Inflammatory macrophage (primary cell): Measurements from ENCODE around the gene SEMA6B.

Experiments
- DNase-seq, 2 donors: peaks; one replicate each; pipeline ENCODE4 v3.0.0-alpha.2; 2020 to 2022

Gene SEMA6B

DNA sequence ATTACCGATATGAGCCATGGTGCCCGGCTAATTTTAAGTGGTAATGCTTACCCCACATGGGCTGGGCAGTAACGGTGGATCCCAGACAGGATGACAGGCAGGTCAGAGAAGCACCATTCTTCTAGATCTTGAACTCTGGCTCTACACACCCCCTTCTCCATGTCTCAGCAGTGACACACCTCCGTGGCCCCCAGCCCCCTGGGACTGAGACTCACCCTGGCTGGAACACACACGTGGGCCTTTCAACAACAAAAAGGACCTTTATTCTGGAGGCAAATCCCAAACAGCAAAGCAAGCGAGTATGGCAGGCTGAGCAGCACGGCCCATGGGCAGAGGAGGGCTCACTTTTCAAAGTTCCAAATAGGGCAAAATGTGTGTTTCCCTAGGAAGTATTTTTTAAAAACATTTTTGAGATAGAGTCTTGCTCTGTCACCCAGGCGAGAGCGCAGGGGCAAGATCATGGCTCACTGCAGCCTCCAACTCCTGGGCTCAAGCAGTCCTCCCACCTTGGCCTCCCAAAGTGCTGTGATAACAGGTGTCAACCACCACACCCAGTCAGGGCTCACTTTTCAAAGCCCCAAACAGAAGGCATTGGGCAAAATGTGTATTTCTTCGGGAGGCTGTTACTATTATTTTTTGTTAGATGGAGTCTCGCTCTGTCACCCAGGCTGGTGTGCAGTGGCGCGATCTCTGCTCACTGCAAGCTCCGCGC, 37.0 kb downstream of the SEMA6B start:
- DNase-seq: no peak

GRCh38 chr19:4521888-4522242, 37.6 kb downstream of the SEMA6B start:
- DNase-seq: no peak

DNA sequence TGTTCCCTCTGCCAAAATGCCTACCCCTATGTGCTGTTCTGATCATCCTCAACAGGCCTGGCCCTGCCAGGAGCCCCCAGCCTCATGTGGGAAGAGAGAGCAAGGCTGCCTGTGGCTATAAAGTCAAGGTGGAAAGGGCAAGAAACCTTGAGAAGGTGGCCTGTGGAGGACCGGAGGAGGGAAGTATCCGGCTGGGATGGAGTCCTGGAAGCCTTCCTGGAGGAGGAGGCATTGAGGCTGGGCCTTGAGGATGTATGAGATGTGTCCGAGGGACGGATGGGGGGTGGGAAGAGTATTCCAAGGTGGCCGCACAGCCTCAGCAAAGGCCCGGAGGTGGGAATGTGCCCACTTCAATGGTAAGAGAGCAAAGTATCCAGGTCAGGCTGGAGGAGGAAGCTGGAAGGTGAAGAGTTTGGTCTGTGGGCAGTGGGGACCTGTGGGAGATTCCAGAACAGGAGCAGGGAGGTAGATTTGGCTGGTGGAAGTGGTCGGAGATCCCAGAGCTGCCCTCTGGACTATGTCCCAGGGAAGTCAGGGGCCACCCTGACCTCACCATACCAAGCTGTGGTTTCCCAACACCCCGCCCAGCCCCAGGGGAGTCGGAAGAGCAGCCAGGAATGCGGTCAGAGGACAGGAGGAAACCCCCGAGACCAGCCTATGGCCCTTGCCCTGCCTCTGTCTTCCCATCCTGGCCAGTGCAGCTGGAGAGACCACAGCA, 38.2 kb downstream of the SEMA6B start:
- no peak for DNase-seq

GRCh38 chr19:4519521-4520277, 39.8 kb downstream of the SEMA6B start:
- no peak for DNase-seq

DNA sequence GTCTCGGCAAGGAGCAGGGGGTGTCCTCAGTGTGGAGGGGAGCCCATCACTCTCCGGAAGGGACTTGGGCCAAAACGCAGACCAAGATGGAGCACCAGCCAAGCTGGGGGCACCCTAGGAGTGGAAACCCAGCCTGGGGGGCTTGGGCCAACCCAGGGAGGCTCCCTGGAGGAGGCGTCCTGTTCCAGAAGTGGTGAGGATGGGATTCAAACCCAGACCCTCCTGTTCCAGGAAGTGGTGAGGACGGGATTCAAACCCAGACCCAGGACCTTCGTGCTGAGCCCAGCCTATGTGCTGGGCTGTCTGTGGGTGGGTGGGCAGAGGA, 40.4 kb downstream of the SEMA6B start:
- no peak for DNase-seq

GRCh38 chr19:4518345-4519171, 40.9 kb downstream of the SEMA6B start, which contains the start of gene PLIN4:
Gene PLIN4 (minus strand): TSS chr19:4518486. CDS start chr19:4518272, 214 bp downstream.
- no peak for DNase-seq

DNA sequence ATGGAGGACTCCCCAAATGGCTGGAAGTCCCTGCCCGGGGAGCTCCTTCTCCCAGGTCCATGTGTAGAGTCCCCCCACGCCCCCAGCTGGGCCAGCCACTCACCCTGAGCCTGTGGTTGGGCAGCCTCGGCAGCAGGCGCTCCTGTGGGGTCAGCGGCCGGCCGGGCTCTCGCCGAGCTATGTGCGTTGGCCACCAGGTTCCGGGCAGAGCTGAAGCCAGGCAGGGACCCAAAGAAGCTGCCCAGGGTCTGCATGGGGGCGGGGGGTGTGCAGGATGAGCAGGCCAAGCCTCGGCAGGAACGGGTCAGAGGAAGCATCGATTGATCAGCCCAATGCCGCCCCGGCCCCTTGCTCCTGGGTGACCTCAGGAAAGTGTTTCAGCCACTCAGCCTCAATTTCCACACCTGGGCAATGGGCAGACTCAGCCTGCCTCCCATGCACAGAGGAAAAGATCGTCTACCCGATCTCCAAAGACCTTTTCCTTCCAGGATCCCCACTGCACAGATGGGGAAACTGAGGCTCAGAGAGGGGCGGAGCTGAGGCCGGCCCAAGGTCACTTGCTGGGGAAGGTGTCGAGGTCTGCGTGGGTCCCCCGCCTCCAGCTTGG, 41.9 kb downstream of the SEMA6B start:
- no peak for DNase-seq

- DNase-seq: no peak
Observed at GRCh38 chr19:4516939-4517300, 42.6 kb downstream of the SEMA6B start.

DNA sequence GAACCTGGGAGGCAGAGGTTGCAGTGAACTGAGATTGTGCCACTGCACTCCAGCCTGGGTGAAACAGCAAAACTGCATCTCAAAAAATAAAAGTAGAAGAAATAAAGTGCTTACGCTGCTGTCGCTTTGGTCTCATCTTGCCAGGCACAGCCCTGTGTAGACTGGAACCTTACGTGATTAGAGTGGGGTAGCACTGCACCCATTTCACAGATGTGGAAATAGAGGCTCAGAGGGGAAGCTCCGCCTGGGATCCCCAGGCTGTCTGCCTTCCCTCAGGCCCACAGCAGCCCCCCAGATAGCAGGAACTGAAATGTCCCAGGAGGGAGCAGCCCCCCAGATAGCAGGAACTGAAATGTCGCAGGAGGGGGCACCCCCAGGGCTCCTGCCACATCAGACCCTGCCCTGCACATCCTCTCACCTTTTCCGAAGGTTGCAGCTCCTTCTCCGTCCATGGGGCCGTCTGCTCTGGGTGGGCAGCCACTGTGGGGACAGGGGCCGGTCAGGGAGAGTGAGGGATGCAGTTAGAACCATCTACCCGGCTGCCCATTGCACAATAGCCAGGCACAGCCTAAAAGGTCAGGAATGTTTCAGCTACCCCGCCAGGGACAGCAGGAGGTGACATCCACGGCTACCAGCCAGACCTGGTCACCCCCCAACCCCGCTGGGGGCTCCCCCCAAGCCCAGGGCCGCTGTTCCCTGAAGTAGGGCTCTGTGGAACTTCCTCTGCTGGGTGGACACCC, 43.1 kb downstream of the SEMA6B start:
- no peak for DNase-seq

DNA sequence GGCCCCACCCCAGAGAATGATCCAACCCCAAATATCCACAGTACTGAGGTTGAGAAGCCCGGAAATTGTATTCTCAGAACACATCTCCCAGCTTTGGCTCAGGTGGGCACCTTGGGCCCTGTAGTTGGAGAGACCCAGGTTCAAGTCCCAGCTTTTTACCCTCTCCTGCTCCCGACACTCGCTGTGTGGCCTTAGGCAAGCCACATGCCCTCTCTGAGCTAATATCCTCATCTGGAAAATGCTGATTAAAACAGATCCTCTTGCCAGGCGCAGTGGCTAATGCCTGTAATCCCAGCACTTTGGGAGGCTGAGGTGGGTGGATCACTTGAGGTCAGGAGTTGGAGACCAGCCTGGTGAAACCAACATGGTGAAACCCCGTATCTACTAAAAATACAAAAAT, 43.8 kb downstream of the SEMA6B start:
- no peak for DNase-seq

DNA sequence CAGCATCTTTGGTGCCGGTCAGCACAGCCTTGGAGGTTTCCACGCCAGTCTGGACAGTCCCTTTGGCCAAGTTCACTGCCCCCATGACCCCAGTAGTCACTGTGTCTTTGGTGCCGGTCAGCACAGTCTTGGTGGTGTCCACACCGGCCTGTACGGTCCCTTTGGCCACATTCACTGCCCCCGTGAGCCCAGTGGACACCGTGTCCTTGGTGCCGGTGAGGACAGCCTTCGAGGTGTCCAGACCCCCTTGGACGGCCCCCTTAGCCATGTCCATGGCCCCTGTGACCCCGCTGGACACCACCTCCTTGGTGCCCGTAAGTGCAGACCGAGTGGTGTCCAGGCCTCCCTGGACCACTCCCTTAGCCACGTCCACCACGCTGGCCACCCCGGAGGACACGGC, 46.2 kb downstream of the SEMA6B start:
- no peak for DNase-seq

- DNase-seq: no peak
Observed at GRCh38 chr19:4512070-4512469, 47.4 kb downstream of the SEMA6B start.

- DNase-seq: no peak
Observed at GRCh38 chr19:4511300-4512054, 48.0 kb downstream of the SEMA6B start.

DNA sequence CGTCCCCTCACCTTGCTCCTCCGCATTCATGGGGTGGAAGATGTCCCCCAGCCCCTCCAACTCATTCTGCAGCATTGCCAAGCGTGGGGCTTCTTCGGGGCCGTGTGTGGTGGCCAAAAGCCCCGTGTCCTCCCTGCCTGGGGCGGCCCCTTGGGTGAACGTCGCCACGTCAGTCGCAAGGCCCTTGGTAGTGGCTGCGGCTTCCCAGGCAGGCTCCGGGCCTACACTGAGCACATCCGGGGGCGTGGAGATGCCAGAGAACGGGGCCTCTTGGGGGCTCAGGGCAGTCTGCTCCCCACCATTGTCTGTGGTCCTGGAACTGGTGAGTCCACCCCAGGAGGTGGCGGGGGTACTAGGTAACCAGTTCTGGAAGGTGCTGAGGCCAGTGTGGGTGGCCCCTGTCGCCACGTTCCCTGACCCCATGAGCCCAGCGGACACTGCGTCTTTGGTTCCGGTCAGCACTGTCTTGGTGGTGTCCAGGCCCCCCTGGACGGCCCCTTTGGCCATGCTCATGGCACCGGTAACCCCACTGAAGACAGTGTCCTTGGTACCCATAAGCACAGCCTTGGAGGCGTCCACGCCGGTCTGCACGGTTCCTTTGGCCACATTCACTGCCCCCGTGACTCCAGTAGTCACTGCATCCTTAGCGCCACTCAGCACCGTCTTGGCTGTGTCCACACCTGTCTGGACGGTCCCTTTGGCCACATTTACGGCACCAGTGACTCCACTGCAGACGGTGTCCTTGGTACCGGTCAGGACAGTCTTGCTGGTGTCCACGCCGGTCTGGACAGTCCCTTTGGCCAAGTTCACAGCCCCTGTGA, 48.8 kb downstream of the SEMA6B start:
- DNase-seq: no peak

GRCh38 chr19:4508698-4509097, 50.8 kb downstream of the SEMA6B start:
- no peak for DNase-seq

DNA sequence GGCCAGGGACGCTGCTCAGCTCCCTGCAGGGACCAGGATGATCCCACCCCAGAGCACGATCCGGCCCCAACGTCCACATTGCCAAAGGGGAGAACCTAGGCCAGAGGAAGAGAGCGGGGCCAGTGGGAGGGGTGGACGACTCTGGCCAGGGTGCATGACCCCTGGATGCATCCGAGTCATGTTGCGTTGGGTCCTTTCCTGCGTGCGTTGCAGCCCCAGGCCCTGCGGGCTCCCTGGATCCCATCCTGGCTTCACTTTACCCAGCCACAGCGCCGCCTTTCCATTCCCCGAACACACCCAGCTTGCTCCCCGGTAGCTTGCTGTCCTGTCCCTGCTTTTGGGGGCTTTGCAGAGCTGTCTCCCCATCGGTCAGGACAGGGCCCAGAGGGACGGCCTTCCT, 51.7 kb downstream of the SEMA6B start:
- DNase-seq: no peak

GRCh38 chr19:4507150-4507452, 52.4 kb downstream of the SEMA6B start:
- DNase-seq: no peak

DNA sequence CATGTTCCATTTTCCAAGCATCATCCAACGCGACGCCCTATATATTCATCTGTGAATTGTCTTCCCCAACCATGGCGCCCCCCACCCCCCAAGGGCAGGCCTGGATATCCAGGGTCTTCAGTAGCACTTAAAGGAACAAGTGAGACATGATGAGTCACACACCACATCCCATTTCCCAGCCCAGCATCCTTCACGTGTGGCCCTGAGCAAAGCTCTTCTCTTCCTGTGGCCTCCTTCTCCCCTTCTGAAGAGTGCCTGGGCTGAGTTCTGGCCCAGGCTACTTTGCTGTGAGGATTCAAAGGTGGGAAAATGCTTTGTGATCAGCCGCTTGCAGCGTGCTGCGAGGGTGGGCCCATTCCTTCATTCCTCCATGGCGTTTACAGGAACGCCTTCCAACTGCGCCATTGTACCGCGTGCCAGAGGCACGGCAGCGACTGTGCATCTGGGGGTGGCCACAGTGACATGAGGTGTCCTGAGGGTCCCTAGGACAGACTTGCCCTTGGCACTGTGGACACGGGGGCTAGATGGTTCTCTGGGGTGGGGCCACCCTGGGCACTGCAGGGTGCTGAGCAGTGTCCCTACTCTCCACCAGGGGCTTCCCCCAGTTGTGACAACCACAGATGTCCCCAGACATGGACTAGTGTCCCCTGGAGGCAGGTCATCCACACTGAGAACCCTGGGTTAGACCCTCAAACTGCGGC, 52.9 kb downstream of the SEMA6B start:
- peak; percentile 35 to 66 for DNase-seq

GRCh38 chr19:4505570-4506448, 53.7 kb downstream of the SEMA6B start:
- DNase-seq: no peak
